SK-N-SH (cell line): Measurements from ENCODE around the gene MED26. TPM values are rescaled to one million over a fixed set of nuclear protein-coding genes. Genes with fewer than 3 reads are reported as not detected.

Experiments used
- CTCF ChIA-PET: fragments of 300-600, 350-600 bp; formaldehyde crosslinking; extraction: SDS; loops from one replicate; lab custom pipeline; 2021; lab: Yijun Ruan, JAX
- POLR2A ChIA-PET: fragments of 350-600 bp; sonication (Branson Sonifier 250); formaldehyde crosslinking; extraction: SDS; loops from one replicate; lab custom pipeline; 2020; ENCODE audit warnings: antibody characterized with exemption, inconsistent platforms; lab: Yijun Ruan, JAX
- DNase-seq: peaks from one replicate; pipeline ENCODE4 v3.0.0; 2012
- H2AFZ ChIP-seq: fragments of 200-600 bp; sonication (generic); 2 replicates; pipeline ENCODE4 v1.8.1; 2016; ENCODE audit warnings: antibody characterized with exemption, mild to moderate bottlenecking, low read depth
- H3F3A ChIP-seq: fragments of 200-600 bp; sonication (generic); replicated peaks from 2 replicates; pipeline ENCODE3; 2016; ENCODE audit warnings: antibody characterized with exemption, mild to moderate bottlenecking; ENCODE audit not compliant: insufficient read depth
- H3K27ac ChIP-seq, 2 experiments: fragments of 200-500 bp in 1 of 2; fragments of 200-600 bp in 1 of 2; sonication (Bioruptor generic) in 1 of 2; sonication (generic), shearing (Covaris generic) in 1 of 2; 2 replicates each; pipeline versions ENCODE4 v1.5.1 to v1.6.1; 2014 to 2016; ENCODE audit warnings: low read depth in 2 of 2, inconsistent platforms in 1 of 2, low read length in 1 of 2, mild to moderate bottlenecking in 1 of 2, mixed read lengths in 1 of 2
- H3K27me3 ChIP-seq: fragments of 200-600 bp; sonication (generic), shearing (Covaris generic); 2 replicates; pipeline ENCODE4 v1.6.1; 2016; ENCODE audit warnings: mixed run types; ENCODE audit not compliant: insufficient read depth
- H3K36me3 ChIP-seq, 2 experiments: fragments of 200-500 bp in 1 of 2; fragments of 200-600 bp in 1 of 2; sonication (Bioruptor generic) in 1 of 2; sonication (generic) in 1 of 2; replicated peaks in 1 of 2; 2 replicates each; pipeline versions ENCODE3 to v1.5.1; 2014 to 2016; ENCODE audit warnings: low read length in 1 of 2, mild to moderate bottlenecking in 1 of 2; ENCODE audit not compliant: insufficient read depth in 2 of 2, control insufficient read depth in 1 of 2
- H3K4me1 ChIP-seq, 2 experiments: fragments of 200-500 bp in 1 of 2; fragments of 200-600 bp in 1 of 2; sonication (Bioruptor generic) in 1 of 2; sonication (generic), shearing (Covaris generic) in 1 of 2; 2 replicates each; pipeline versions ENCODE4 v1.5.1 to v1.6.1; 2014 to 2016; ENCODE audit warnings: low read depth in 1 of 2, low read length in 1 of 2, mixed run types in 1 of 2; ENCODE audit not compliant: insufficient read depth in 2 of 2, control insufficient read depth in 1 of 2
- H3K4me2 ChIP-seq: fragments of 200-600 bp; sonication (generic), shearing (Covaris generic); 2 replicates; pipeline ENCODE4 v1.6.1; 2017; ENCODE audit warnings: mixed run types
- H3K4me3 ChIP-seq, 2 experiments: fragments of 200-500 bp in 1 of 2; fragments of 200-600 bp in 1 of 2; sonication (Bioruptor generic) in 1 of 2; sonication (generic), shearing (Covaris generic) in 1 of 2; 2 replicates each; pipeline versions ENCODE4 v1.5.1 to v1.8.1; 2014 to 2016; ENCODE audit warnings: low read depth in 2 of 2, inconsistent platforms in 1 of 2, low read length in 1 of 2, mild to moderate bottlenecking in 1 of 2, mixed read lengths in 1 of 2, moderate library complexity in 1 of 2
- H3K79me2 ChIP-seq: fragments of 200-600 bp; sonication (generic); 2 replicates; pipeline ENCODE4 v1.8.1; 2017; ENCODE audit warnings: mild to moderate bottlenecking; ENCODE audit not compliant: insufficient read depth
- H3K9ac ChIP-seq: fragments of 200-600 bp; sonication (generic); 2 replicates; pipeline ENCODE4 v1.6.1; 2017; ENCODE audit warnings: mixed run types
- H3K9me2 ChIP-seq: fragments of 200-600 bp; sonication (generic); 2 replicates; pipeline ENCODE4 v1.6.1; 2017; ENCODE audit warnings: mixed run types
- H3K9me3 ChIP-seq: fragments of 200-600 bp; sonication (generic); 2 replicates; pipeline ENCODE4 v1.6.1; 2017; ENCODE audit warnings: mixed run types, mild to moderate bottlenecking, moderate library complexity
- H4K20me1 ChIP-seq: fragments of 200-600 bp; sonication (generic); 2 replicates; pipeline ENCODE4 v1.6.1; 2017; ENCODE audit warnings: mild to moderate bottlenecking, mixed run types; ENCODE audit not compliant: insufficient read depth
- CTCF ChIP-seq: fragments of 200-600 bp; sonication (generic); IDR thresholded peaks from 2 replicates; pipeline ENCODE4 v1.6.1; 2017; ENCODE audit warnings: antibody characterized with exemption, mild to moderate bottlenecking, moderate library complexity
- ELF1 ChIP-seq: IDR thresholded peaks from 2 replicates; pipeline ENCODE4 v1.4.0; 2012
- EP300 ChIP-seq, 2 experiments: IDR thresholded peaks; 2 replicates each; pipeline versions ENCODE4 v1.4.0 to v1.6.1; 2012; ENCODE audit warnings: borderline replicate concordance in 1 of 2, low read depth in 1 of 2, low read length in 1 of 2
- EZH2phosphoT487 ChIP-seq: fragments of 200-600 bp; sonication (generic); IDR thresholded peaks from 2 replicates; pipeline ENCODE4 v1.6.1; 2017; ENCODE audit warnings: low read depth, mixed run types, mild to moderate bottlenecking, antibody characterized with exemption, moderate library complexity, borderline replicate concordance
- FOXJ3 ChIP-seq: sonication (generic); formaldehyde crosslinking; IDR thresholded peaks from 2 replicates; pipeline ENCODE4 v1.5.1; 2020; ENCODE audit warnings: mild to moderate bottlenecking, missing genetic modification reagents
- GABPA ChIP-seq: IDR thresholded peaks from 2 replicates; pipeline ENCODE4 v1.4.0; 2012; ENCODE audit warnings: low read depth, mild to moderate bottlenecking
- IRF3 ChIP-seq: fragments of 150-350 bp; IDR thresholded peaks from 2 replicates; pipeline ENCODE4 v1.6.1; 2016; ENCODE audit warnings: mild to moderate bottlenecking, low read depth, low read length
- MAX ChIP-seq: IDR thresholded peaks from 2 replicates; pipeline ENCODE4 v1.4.0; 2012; ENCODE audit warnings: low read depth
- MEF2A ChIP-seq: IDR thresholded peaks from 2 replicates; pipeline ENCODE4 v1.4.0; 2012; ENCODE audit warnings: low read depth, borderline replicate concordance
- MXI1 ChIP-seq: IDR thresholded peaks from 2 replicates; pipeline ENCODE4 v1.6.1; 2012; ENCODE audit warnings: mild to moderate bottlenecking, low read depth, low read length, improper control_type of control experiment
- PBX3 ChIP-seq: IDR thresholded peaks from 2 replicates; pipeline ENCODE4; 2012
- RAD21 ChIP-seq: IDR thresholded peaks from 2 replicates; pipeline ENCODE4 v1.6.1; 2012; ENCODE audit warnings: mild to moderate bottlenecking, low read length
- RFX5 ChIP-seq: IDR thresholded peaks from 2 replicates; pipeline ENCODE4 v1.6.1; 2012; ENCODE audit warnings: mild to moderate bottlenecking, improper control_type of control experiment, low read length
- RXRA ChIP-seq: IDR thresholded peaks from 2 replicates; pipeline ENCODE4 v1.4.0; 2012; ENCODE audit warnings: low read depth, mild to moderate bottlenecking, borderline replicate concordance
- SMC3 ChIP-seq: IDR thresholded peaks from 2 replicates; pipeline ENCODE4 v1.6.1; 2012; ENCODE audit warnings: low read depth, low read length, improper control_type of control experiment
- TAF1 ChIP-seq: IDR thresholded peaks from 2 replicates; pipeline ENCODE4 v1.6.1; 2012; ENCODE audit warnings: low read depth, mild to moderate bottlenecking, low read length, moderate library complexity, borderline replicate concordance
- TCF12 ChIP-seq: IDR thresholded peaks from 2 replicates; pipeline ENCODE4 v1.4.0; 2012
- TEAD4 ChIP-seq: IDR thresholded peaks from 2 replicates; pipeline ENCODE4 v1.4.0; 2012; ENCODE audit warnings: mild to moderate bottlenecking, borderline replicate concordance; ENCODE audit not compliant: insufficient read depth
- USF2 ChIP-seq: fragments of 150-350 bp; IDR thresholded peaks from 2 replicates; pipeline ENCODE4 v1.6.1; 2017; ENCODE audit warnings: antibody characterized with exemption, low read length, low read depth, borderline replicate concordance
- ZBTB33 ChIP-seq: IDR thresholded peaks from 2 replicates; pipeline ENCODE4 v1.4.0; 2012; ENCODE audit warnings: low read depth, borderline replicate concordance
- WGBS: methylation state at CpG from one replicate; pipeline ENCODE4 v1.1.6; 2017; ENCODE audit warnings: low lambda C conversion rate; 5-methylcytosine and 5-hydroxymethylcytosine counted together
- polyA plus RNA-seq, 3 experiments: library from polyadenylated mRNA; depleted of rRNA; stranded (reverse); fragments of >200 nt; gene quantifications; 2 replicates each; pipeline ENCODE4 v1.2.3, GENCODE V29; 2012

MED26 gene
- polyA plus RNA-seq, 1 of the 3 experiments (the other 2 are of a cell fraction): 3.5 TPM

GRCh38 chr19:16532440-16533234, 95.4 kb downstream of the MED26 start:
- Histone ChIP-seq H3F3A (no peaks in the 10 kb centered on the region), H2AFZ (no peak overlapping the region)
- no peak for DNase-seq
- TF ChIP-seq TCF12: no peak
- no peak for TF ChIP-seq EP300 (IDR thresholded peaks at IDR 0.05; ENCODE audit: borderline replicate concordance in 1 of 2, low read depth in 1 of 2, low read length in 1 of 2)
- TF ChIP-seq MEF2A: no peak
- no peak for TF ChIP-seq ELF1
- TF ChIP-seq ZBTB33: no peak
- TF ChIP-seq IRF3: no peak
- no peak for TF ChIP-seq RFX5
- no peak for TF ChIP-seq CTCF
- TF ChIP-seq FOXJ3 (CRISPR knock-in tag): no peak
- TF ChIP-seq PBX3: no peak
- TF ChIP-seq EZH2phosphoT487: no peak
- TF ChIP-seq MXI1: no peak
- no peak for TF ChIP-seq TAF1
- no peak for TF ChIP-seq SMC3
- TF ChIP-seq MAX: no peak
- no peak for TF ChIP-seq RAD21
- TF ChIP-seq RXRA: no peak
- TF ChIP-seq TEAD4: no peak
- no peak for TF ChIP-seq USF2
- TF ChIP-seq GABPA: no peak
- TF ChIP-seq, all 33 proteins: peak for 0
- no peak overlapping the region for H3K27ac ChIP-seq
- H3K4me1 ChIP-seq: no peaks in the 10 kb centered on the region; a peak in 1 of 4 replicates
- ChIA-PET POLR2A (interaction anchor here (0.9 kb wide), 1 partner anchor 16 kb away, joined by 4 read pairs; no protein-coding TSS in a partner anchor), CTCF (no interaction called here)
- H3K4me3 ChIP-seq: no peak overlapping the region
- no peak overlapping the region for H3K4me2 ChIP-seq
- H3K9me3 ChIP-seq: no peaks in the 10 kb centered on the region
- H3K36me3 ChIP-seq: peaks cover 19 to 78% of the 10 kb centered on the region in 2 experiments
- 96% methylated on average over 23 of the region's 47 CpGs for WGBS
- no peaks in the 10 kb centered on the region for H3K27me3 ChIP-seq
- peaks cover 45% of the 10 kb centered on the region for H3K79me2 ChIP-seq
- H3K9ac ChIP-seq: no peak overlapping the region
- H3K9me2 ChIP-seq: no peaks in the 10 kb centered on the region
- peaks cover 33% of the 10 kb centered on the region for H4K20me1 ChIP-seq
